Smooth muscle cell (in vitro differentiated cells): Measurements from ENCODE around the gene OR51E2. TPM values are rescaled to one million over a fixed set of nuclear protein-coding genes. Genes with fewer than 3 reads are reported as not detected.

Source experiments
- DNase-seq: peaks from one replicate; lab custom pipeline; 2025; ENCODE audit not compliant: unreplicated experiment; lab: John Stamatoyannopoulos, UW
- H2AFZ ChIP-seq: fragments of 200-600 bp; sonication (generic); 2 replicates; pipeline ENCODE4 v1.6.0; 2016; ENCODE audit warnings: antibody characterized with exemption, low read depth, mild to moderate bottlenecking
- H3F3A ChIP-seq: fragments of 200-600 bp; sonication (generic); 2 replicates; pipeline ENCODE4 v1.6.0; 2017; ENCODE audit warnings: antibody characterized with exemption, low read depth
- H3K27ac ChIP-seq: fragments of 200-600 bp; sonication (generic); 2 replicates; pipeline ENCODE4 v1.5.1; 2016; ENCODE audit warnings: low read depth, mild to moderate bottlenecking
- H3K27me3 ChIP-seq: fragments of 200-600 bp; sonication (generic); 2 replicates; pipeline ENCODE4 v1.6.1; 2016; ENCODE audit warnings: low read depth, mild to moderate bottlenecking
- H3K36me3 ChIP-seq: fragments of 200-600 bp; sonication (generic); 2 replicates; pipeline ENCODE4 v1.5.1; 2016; ENCODE audit warnings: low read depth
- H3K4me1 ChIP-seq: fragments of 200-600 bp; sonication (generic); 2 replicates; pipeline ENCODE4 v1.5.1; 2016; ENCODE audit warnings: low read depth
- H3K4me2 ChIP-seq: fragments of 200-600 bp; sonication (generic); 2 replicates; pipeline ENCODE4 v1.6.0; 2016; ENCODE audit warnings: mild to moderate bottlenecking
- H3K4me3 ChIP-seq: fragments of 200-600 bp; sonication (generic); 2 replicates; pipeline ENCODE4 v1.5.1; 2016; ENCODE audit warnings: mild to moderate bottlenecking
- H3K79me2 ChIP-seq: fragments of 200-600 bp; sonication (generic); 2 replicates; pipeline ENCODE4 v1.6.0; 2016; ENCODE audit warnings: low read depth, mild to moderate bottlenecking
- H3K9ac ChIP-seq: fragments of 200-600 bp; sonication (generic); 2 replicates; pipeline ENCODE4 v1.6.0; 2016; ENCODE audit warnings: low read depth
- H3K9me3 ChIP-seq: fragments of 200-600 bp; sonication (generic); replicated peaks from 2 replicates; pipeline ENCODE4 v1.5.1; 2016; ENCODE audit warnings: low read depth
- H4K20me1 ChIP-seq: fragments of 200-600 bp; sonication (generic); 2 replicates; pipeline ENCODE4 v1.6.0; 2016; ENCODE audit warnings: low read depth
- CTCF ChIP-seq: fragments of 200-600 bp; sonication (generic); IDR thresholded peaks from 2 replicates; pipeline ENCODE4 v1.5.1; 2017; ENCODE audit warnings: borderline replicate concordance, mild to moderate bottlenecking, antibody characterized with exemption; ENCODE audit not compliant: insufficient read depth, poor library complexity, severe bottlenecking
- WGBS: methylation state at CpG from one replicate; pipeline ENCODE4 v1.1.7; 2016; ENCODE audit warnings: low lambda C conversion rate; 5-methylcytosine and 5-hydroxymethylcytosine counted together
- polyA plus RNA-seq: library from polyadenylated mRNA; unstranded; fragments of >200 nt; fragmentation: Nextera tagmentation; extraction: Ambion mirVana; gene quantifications from 2 replicates; pipeline ENCODE4 v1.2.1, GENCODE V29; 2016
- total RNA-seq: library from RNA; depleted of rRNA; stranded (reverse); fragments of >200 nt; gene quantifications from 2 replicates; pipeline ENCODE4 v1.2.3, GENCODE V29; 2014

OR51E2 gene
- total and polyA plus RNA-seq, 2 experiments from 2014 or later: not detected

- Histone ChIP-seq H3K9me3 (no peaks in the 10 kb centered on the region), H3K4me3 (no peak overlapping the region), H3K27ac (no peak overlapping the region), H3K79me2 (no peaks in the 10 kb centered on the region), H4K20me1 (no peaks in the 10 kb centered on the region), H3K36me3 (no peaks in the 10 kb centered on the region), H3F3A (no peaks in the 10 kb centered on the region), H3K4me1 (no peaks in the 10 kb centered on the region), H2AFZ (no peak overlapping the region), H3K4me2 (no peak overlapping the region), H3K9ac (no peak overlapping the region), H3K27me3 (no peaks in the 10 kb centered on the region)
- 93% methylated on average over 2 of the region's 2 CpGs for WGBS
- TF ChIP-seq CTCF: no peak
- DNase-seq: no peak
Measured at GRCh38 chr11:4671741-4672140, 25.9 kb downstream of the OR51E2 start.

GRCh38 chr11:4665424-4665823, 32.2 kb downstream of the OR51E2 start:
- TF ChIP-seq CTCF: no peak
- 67% methylated on average over 2 of the region's 2 CpGs for WGBS

GRCh38 chr11:4664786-4665185, 32.9 kb downstream of the OR51E2 start:
- Histone ChIP-seq H3F3A (no peaks in the 10 kb centered on the region), H3K36me3 (no peaks in the 10 kb centered on the region), H3K79me2 (no peaks in the 10 kb centered on the region), H3K4me1 (no peaks in the 10 kb centered on the region), H4K20me1 (no peaks in the 10 kb centered on the region), H3K4me2 (no peak overlapping the region), H3K4me3 (no peak overlapping the region), H3K9ac (no peak overlapping the region), H3K27me3 (no peaks in the 10 kb centered on the region), H3K9me3 (no peaks in the 10 kb centered on the region), H2AFZ (no peak overlapping the region), H3K27ac (no peak overlapping the region)
- TF ChIP-seq CTCF: no peak
- no peak for DNase-seq
- WGBS: 36% methylated on average over 3 of the region's 3 CpGs

More at GRCh38 chr11:4665424-4665823, 32.2 kb downstream of the OR51E2 start:
- no peaks in the 10 kb centered on the region for H3K4me1 ChIP-seq
- H4K20me1 ChIP-seq: no peaks in the 10 kb centered on the region
- no peak for DNase-seq
- H3K27me3 ChIP-seq: no peaks in the 10 kb centered on the region
- no peak overlapping the region for H3K9ac ChIP-seq
- H3F3A ChIP-seq: no peaks in the 10 kb centered on the region
- no peak overlapping the region for H3K4me3 ChIP-seq
- no peak overlapping the region for H2AFZ ChIP-seq
- H3K36me3 ChIP-seq: no peaks in the 10 kb centered on the region
- no peaks in the 10 kb centered on the region for H3K9me3 ChIP-seq
- H3K27ac ChIP-seq: no peak overlapping the region
- H3K79me2 ChIP-seq: no peaks in the 10 kb centered on the region
- H3K4me2 ChIP-seq: no peak overlapping the region

- no peak for DNase-seq
- Histone ChIP-seq H3K9ac (no peak overlapping the region), H3K36me3 (no peaks in the 10 kb centered on the region), H3K4me3 (no peak overlapping the region), H3K4me2 (no peak overlapping the region), H3K79me2 (no peaks in the 10 kb centered on the region), H3K4me1 (peaks cover 3% of the 10 kb centered on the region), H3K27me3 (no peaks in the 10 kb centered on the region), H4K20me1 (no peaks in the 10 kb centered on the region), H3F3A (no peaks in the 10 kb centered on the region), H3K27ac (no peak overlapping the region), H3K9me3 (no peaks in the 10 kb centered on the region), H2AFZ (no peak overlapping the region)
- WGBS: 73% methylated on average over 3 of the region's 3 CpGs
- TF ChIP-seq CTCF: no peak
Measured at GRCh38 chr11:4664183-4664582, 33.5 kb downstream of the OR51E2 start.
